HCT116 (cell line): Measurements from ENCODE around the gene C15orf62.

Source experiments
- ATF3 ChIP-seq: IDR thresholded peaks from 2 replicates; pipeline ENCODE4 v1.6.1; 2012
- CEBPB ChIP-seq: IDR thresholded peaks from 2 replicates; pipeline ENCODE4 v1.6.1; 2012; ENCODE audit warnings: low read depth
- CTCF ChIP-seq, 3 experiments: fragments of 200-600 bp in 1 of 3; sonication (generic) in 1 of 3; IDR thresholded peaks in 2 of 3; conservative IDR thresholded peaks in 1 of 3; 2 replicates each; pipeline ENCODE4 v1.5.1; 2012 to 2017; ENCODE audit warnings: low read depth in 2 of 3, low read length in 2 of 3, antibody characterized with exemption in 1 of 3, borderline replicate concordance in 1 of 3, control low read depth in 1 of 3, mild to moderate bottlenecking in 1 of 3, mixed read lengths in 1 of 3, mixed run types in 1 of 3, moderate library complexity in 1 of 3; ENCODE audit not compliant: insufficient read depth in 1 of 3
- EZH2phosphoT487 ChIP-seq: fragments of 200-600 bp; IDR thresholded peaks from 2 replicates; pipeline ENCODE4 v1.6.1; 2018; ENCODE audit warnings: antibody characterized with exemption, borderline replicate concordance
- MAX ChIP-seq: IDR thresholded peaks from 2 replicates; pipeline ENCODE4 v1.6.1; 2012
- POLR2A ChIP-seq: IDR thresholded peaks from 2 replicates; pipeline ENCODE4 v1.7.0; 2011; ENCODE audit warnings: borderline replicate concordance; ENCODE audit not compliant: insufficient read depth, insufficient read length; ENCODE audit errors: extremely low read depth
- YY1 ChIP-seq: IDR thresholded peaks from 2 replicates; pipeline ENCODE4 v1.6.1; 2011; ENCODE audit warnings: low read length, low read depth, moderate library complexity, mild to moderate bottlenecking; ENCODE audit not compliant: insufficient replicate concordance; ENCODE audit errors: extremely low read depth
- ZFX ChIP-seq: fragments of 450-650 bp; IDR thresholded peaks from 2 replicates; pipeline ENCODE4 v1.6.1; 2017

- no peak for TF ChIP-seq CTCF (IDR thresholded peaks at IDR 0.05 in 2 of 3, conservative IDR thresholded peaks at IDR 0.05 in 1 of 3; ENCODE audit: borderline replicate concordance in 1 of 3, insufficient read depth in 1 of 3, low read depth in 2 of 3, low read length in 2 of 3)
- TF ChIP-seq MAX, result no peak
- TF ChIP-seq YY1, result no peak
- TF ChIP-seq CEBPB, result no peak
- no peak for TF ChIP-seq ATF3
- TF ChIP-seq EZH2phosphoT487, result no peak
- no peak for TF ChIP-seq ZFX
- TF ChIP-seq POLR2A, result no peak
Measured at GRCh38 chr15:40750885-40751284, 18.9 kb upstream of the C15orf62 start.
